Liver (tissue), 3 donors: ENCODE measurements around the gene ADGRB2.

ENCODE experiments used
- ATF3 ChIP-seq: IDR thresholded peaks from 2 replicates; pipeline ENCODE4 v1.6.1; 2016; ENCODE audit warnings: antibody characterized with exemption
- CTCF ChIP-seq: fragments of 150-350 bp; IDR thresholded peaks from 2 replicates; pipeline ENCODE4 v1.5.1; 2017; ENCODE audit warnings: improper control_type of control experiment, low read depth, low read length; ENCODE audit not compliant: missing input control
- FOXA2 ChIP-seq: IDR thresholded peaks from 2 replicates; pipeline ENCODE4 v1.6.1; 2016; ENCODE audit warnings: antibody characterized with exemption
- NR2F2 ChIP-seq: IDR thresholded peaks from 2 replicates; pipeline ENCODE4 v1.6.1; 2016; ENCODE audit warnings: antibody characterized with exemption
- RAD21 ChIP-seq, 2 donors: IDR thresholded peaks; 2 replicates each; pipeline ENCODE4 v1.6.1; 2016; ENCODE audit warnings: antibody characterized with exemption in 2 of 2, mild to moderate bottlenecking in 2 of 2
- TAF1 ChIP-seq: conservative IDR thresholded peaks from 2 replicates; pipeline ENCODE4 v1.6.1; 2016; ENCODE audit warnings: antibody characterized with exemption, mild to moderate bottlenecking
- donor health status: healthy.
- donor health status: healthy.

GRCh38 chr1:31744165-31744888 lies 19.8 kb downstream of the ADGRB2 start:
- no peak for TF ChIP-seq CTCF
- TF ChIP-seq RAD21 (IDR thresholded peaks at IDR 0.05) = no peak
- TF ChIP-seq NR2F2 = no peak
- TF ChIP-seq ATF3 = no peak
- no peak for TF ChIP-seq FOXA2
- no peak for TF ChIP-seq TAF1
